ENCODE measurements around the gene SEPTIN11.

SEPTIN11 gene

DNA sequence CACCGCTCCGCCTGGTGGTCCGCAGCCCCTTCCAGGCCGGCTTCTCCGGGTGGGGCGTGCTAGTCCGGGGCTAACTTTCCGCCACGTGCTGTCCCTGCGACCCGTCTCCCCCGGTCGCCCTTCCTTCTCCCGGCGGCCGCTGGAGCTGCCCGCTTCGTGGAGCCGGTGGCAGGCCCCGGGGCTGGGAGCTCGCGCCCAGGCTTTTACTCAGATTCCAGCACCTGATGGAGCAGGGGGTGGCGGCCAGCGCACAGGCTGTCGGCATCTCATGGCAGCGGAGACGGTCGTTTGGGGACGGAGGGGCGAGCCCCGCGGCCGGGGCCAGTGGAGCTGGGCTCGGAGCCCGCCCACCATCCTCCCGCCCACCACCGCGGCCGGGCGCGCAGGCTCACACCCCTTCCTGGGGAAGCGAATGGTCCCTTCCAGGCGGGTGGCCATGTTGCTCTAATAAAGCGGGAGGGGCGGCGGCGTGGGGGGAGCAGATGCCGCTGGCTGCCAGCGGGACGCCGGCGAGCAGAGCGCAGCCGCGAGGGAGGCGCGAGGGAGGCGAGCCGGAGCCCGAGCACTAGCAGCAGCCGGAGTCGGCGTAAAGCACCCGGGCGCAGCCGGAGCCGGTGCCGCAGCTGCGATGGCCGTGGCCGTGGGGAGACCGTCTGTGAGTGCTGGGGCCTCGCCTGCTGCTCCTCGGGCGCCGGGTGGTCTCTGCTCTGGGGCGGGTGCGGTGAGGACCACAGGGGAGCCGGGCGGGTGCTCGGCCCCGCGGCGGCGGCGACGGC, at the start of gene SEPTIN11:
SEPTIN11 (plus strand) TSS at position 477 of the 776 bp plus-strand sequence; CDS start at position 629, 152 bp downstream.
- peak; percentile 71 for DNase-seq (ENCODE audit: low read depth)
- TF ChIP-seq, protein P1, sequence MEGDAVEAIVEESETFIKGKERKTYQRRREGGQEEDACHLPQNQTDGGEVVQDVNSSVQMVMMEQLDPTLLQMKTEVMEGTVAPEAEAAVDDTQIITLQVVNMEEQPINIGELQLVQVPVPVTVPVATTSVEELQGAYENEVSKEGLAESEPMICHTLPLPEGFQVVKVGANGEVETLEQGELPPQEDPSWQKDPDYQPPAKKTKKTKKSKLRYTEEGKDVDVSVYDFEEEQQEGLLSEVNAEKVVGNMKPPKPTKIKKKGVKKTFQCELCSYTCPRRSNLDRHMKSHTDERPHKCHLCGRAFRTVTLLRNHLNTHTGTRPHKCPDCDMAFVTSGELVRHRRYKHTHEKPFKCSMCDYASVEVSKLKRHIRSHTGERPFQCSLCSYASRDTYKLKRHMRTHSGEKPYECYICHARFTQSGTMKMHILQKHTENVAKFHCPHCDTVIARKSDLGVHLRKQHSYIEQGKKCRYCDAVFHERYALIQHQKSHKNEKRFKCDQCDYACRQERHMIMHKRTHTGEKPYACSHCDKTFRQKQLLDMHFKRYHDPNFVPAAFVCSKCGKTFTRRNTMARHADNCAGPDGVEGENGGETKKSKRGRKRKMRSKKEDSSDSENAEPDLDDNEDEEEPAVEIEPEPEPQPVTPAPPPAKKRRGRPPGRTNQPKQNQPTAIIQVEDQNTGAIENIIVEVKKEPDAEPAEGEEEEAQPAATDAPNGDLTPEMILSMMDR (IDR thresholded peaks at IDR 0.05; ENCODE audit: control insufficient read depth, extremely low read depth, insufficient read depth): no peak
- peak within 1 kb of the TSS; percentile 92 for H3K4me3 ChIP-seq (ENCODE audit: low read depth, low read length)

DNA sequence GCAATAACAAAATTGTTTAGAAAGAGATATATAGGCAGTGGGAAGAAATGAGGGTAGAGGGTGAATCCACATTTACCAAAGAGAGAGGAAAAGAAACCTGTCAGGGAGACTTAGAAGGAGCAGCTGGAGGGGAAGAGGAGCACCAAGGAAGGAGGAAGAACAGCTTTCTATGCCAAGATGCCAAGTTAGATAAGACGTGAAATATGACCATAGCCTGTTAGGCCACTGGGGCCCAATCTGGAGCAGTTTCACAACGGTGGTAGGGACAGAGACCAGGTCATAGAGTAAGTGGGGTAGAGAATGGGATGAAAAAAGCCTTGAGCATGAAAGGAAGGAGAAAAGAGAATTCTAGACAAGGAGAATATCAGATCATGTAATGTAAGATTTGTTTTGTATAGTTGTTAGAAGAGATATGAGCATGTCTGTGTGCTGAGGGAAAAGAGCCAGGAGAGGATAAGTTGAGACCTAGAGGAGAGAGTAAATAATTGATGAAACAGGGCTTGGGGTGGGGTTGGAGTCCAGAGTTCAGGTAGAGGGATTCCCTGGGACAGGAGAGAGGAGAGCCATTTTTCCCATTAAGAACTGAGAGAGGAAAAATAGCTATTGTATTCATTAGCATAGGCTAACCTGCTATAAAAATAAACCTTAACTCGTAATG, 47.2 kb upstream of the SEPTIN11 start:
- TF ChIP-seq, protein P1 (IDR thresholded peaks at IDR 0.05; ENCODE audit: control insufficient read depth, extremely low read depth, insufficient read depth): no peak
- DNase-seq (ENCODE audit: low read depth): peak; percentile 64
- H3K4me3 ChIP-seq (ENCODE audit: low read depth, low read length): no peak overlapping the region

GRCh38 chr4:76904646-76905190, 44.8 kb upstream of the SEPTIN11 start:
- TF ChIP-seq, protein P1 (IDR thresholded peaks at IDR 0.05; ENCODE audit: control insufficient read depth, extremely low read depth, insufficient read depth): no peak
- DNase-seq (ENCODE audit: low read depth): no peak

DNA sequence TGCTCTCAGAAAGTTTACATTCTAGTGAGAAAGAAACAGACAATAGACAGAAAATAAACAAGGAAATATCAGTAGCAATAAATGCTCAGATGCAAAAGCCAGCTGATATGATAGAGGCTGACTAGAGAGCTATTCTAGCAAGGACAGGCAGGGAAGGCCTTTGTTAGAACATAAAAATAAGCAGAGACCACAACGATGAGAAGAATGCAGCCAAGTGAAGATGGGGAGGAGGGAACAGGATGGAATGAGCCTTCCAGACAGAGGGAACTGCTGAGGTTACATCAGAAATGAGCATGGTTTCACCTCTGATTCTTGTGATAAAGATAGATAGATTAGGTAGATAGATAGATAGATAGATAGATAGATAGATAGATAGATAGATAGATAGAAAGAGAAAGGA, 44.0 kb upstream of the SEPTIN11 start:
- H3K4me3 ChIP-seq (ENCODE audit: low read depth, low read length): no peak overlapping the region
- no peak for DNase-seq (ENCODE audit: low read depth)
- TF ChIP-seq, protein P1 (IDR thresholded peaks at IDR 0.05; ENCODE audit: control insufficient read depth, extremely low read depth, insufficient read depth): no peak

More at GRCh38 chr4:76904646-76905190, 44.8 kb upstream of the SEPTIN11 start:
- H3K4me3 ChIP-seq (ENCODE audit: low read depth, low read length): no peak overlapping the region

- H3K4me3 ChIP-seq (ENCODE audit: low read depth, low read length): no peak overlapping the region
- no peak for DNase-seq (ENCODE audit: low read depth)
- TF ChIP-seq, protein P1 (IDR thresholded peaks at IDR 0.05; ENCODE audit: control insufficient read depth, extremely low read depth, insufficient read depth): no peak
Measured at GRCh38 chr4:76909711-76910110, 39.8 kb upstream of the SEPTIN11 start.

DNA sequence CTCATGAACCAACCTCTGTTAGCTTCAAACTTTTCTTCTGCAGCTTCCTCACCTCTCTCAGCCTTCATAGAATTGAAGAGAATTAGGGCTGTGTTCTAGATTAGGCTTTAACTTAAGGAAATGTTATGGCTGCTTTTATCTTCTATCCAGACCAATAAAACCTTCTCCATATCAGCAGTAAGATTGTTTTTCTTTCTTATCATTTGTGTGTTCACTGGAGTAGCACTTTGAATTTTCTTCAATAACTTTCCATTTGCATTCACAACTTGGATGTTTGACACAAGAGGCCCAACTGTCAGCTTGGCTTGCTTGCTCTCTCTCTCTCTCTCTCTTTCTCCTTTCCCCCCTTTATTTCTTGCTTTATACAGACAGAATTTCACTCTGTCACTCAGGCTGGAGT, 28.8 kb upstream of the SEPTIN11 start:
- no peak for DNase-seq (ENCODE audit: low read depth)
- TF ChIP-seq, protein P1 (IDR thresholded peaks at IDR 0.05; ENCODE audit: control insufficient read depth, extremely low read depth, insufficient read depth): no peak
- H3K4me3 ChIP-seq (ENCODE audit: low read depth, low read length): no peak overlapping the region
